HepG2 (cell line): ENCODE data around the gene PIGV. TPM values are rescaled to one million over a fixed set of nuclear protein-coding genes. Genes with fewer than 3 reads are reported as not detected.

Experiments
- ETV5 ChIP-seq: IDR thresholded peaks from 2 replicates; pipeline ENCODE4 v1.6.1; 2018; ENCODE audit warnings: missing biosample characterization, missing genetic modification reagents, inconsistent platforms, borderline replicate concordance
- GABPB1 ChIP-seq: IDR thresholded peaks from 2 replicates; pipeline ENCODE4 v1.6.1; 2016; ENCODE audit warnings: mild to moderate bottlenecking, missing genetic modification reagents, moderate library complexity, missing compliant biosample characterization
- HDAC6 ChIP-seq: fragments of 200-600 bp; sonication (generic); IDR thresholded peaks from 2 replicates; pipeline ENCODE4 v1.7.0; 2017; ENCODE audit warnings: mild to moderate bottlenecking, antibody characterized with exemption, low read length, low read depth
- MAZ ChIP-seq, 2 experiments: sonication (generic) in 1 of 2; formaldehyde crosslinking in 1 of 2; IDR thresholded peaks; 2 replicates each; pipeline versions ENCODE4 v1.5.0 to v1.6.1; 2012 to 2020; ENCODE audit warnings: low read depth in 2 of 2, mild to moderate bottlenecking in 2 of 2, borderline replicate concordance in 1 of 2, improper control_type of control experiment in 1 of 2, low read length in 1 of 2, missing genetic modification reagents in 1 of 2, moderate library complexity in 1 of 2
- MED1 ChIP-seq: sonication (generic); formaldehyde crosslinking; IDR thresholded peaks from 2 replicates; pipeline ENCODE4 v1.4.0; 2020; ENCODE audit warnings: missing genetic modification reagents
- NFYB ChIP-seq: sonication (generic); formaldehyde crosslinking; IDR thresholded peaks from 2 replicates; pipeline ENCODE4 v1.4.0; 2020; ENCODE audit warnings: missing genetic modification reagents
- RAD51 ChIP-seq: fragments of 450-650 bp; IDR thresholded peaks from 2 replicates; pipeline ENCODE4 v1.6.1; 2016; ENCODE audit warnings: borderline replicate concordance
- RCOR2 ChIP-seq: IDR thresholded peaks from 2 replicates; pipeline ENCODE4 v1.6.1; 2016; ENCODE audit warnings: missing biosample characterization, missing genetic modification reagents
- RFX3 ChIP-seq: IDR thresholded peaks from 2 replicates; pipeline ENCODE4 v1.6.1; 2016; ENCODE audit warnings: missing biosample characterization, missing genetic modification reagents
- RNF2 ChIP-seq: fragments of 450-650 bp; conservative IDR thresholded peaks from 2 replicates; pipeline ENCODE4 v1.6.1; 2016; ENCODE audit warnings: low read depth
- SIX1 ChIP-seq: sonication (generic); formaldehyde crosslinking; IDR thresholded peaks from 2 replicates; pipeline ENCODE4 v1.4.0; 2020; ENCODE audit warnings: missing genetic modification reagents, borderline replicate concordance
- SNAI1 ChIP-seq: sonication (generic); formaldehyde crosslinking; IDR thresholded peaks from 2 replicates; pipeline ENCODE4 v1.5.0; 2020; ENCODE audit warnings: mild to moderate bottlenecking, missing genetic modification reagents, borderline replicate concordance
- SOX13 ChIP-seq, 3 experiments: fragments of 450-650 bp in 1 of 3; sonication (generic) in 1 of 3; formaldehyde crosslinking in 1 of 3; IDR thresholded peaks in 2 of 3; conservative IDR thresholded peaks in 1 of 3; 2 replicates each; pipeline versions ENCODE4 v1.5.0 to v1.6.1; 2016 to 2020; ENCODE audit warnings: antibody characterized with exemption in 1 of 3, mild to moderate bottlenecking in 1 of 3, missing compliant biosample characterization in 1 of 3, missing genetic modification reagents in 1 of 3, moderate library complexity in 1 of 3
- SOX5 ChIP-seq: IDR thresholded peaks from 2 replicates; pipeline ENCODE4 v1.6.1; 2016; ENCODE audit warnings: borderline replicate concordance
- SOX6 ChIP-seq, 2 experiments: fragments of 450-650 bp in 1 of 2; sonication (generic) in 1 of 2; formaldehyde crosslinking in 1 of 2; IDR thresholded peaks; 2 replicates each; pipeline versions ENCODE4 v1.4.0 to v1.6.1; 2017 to 2020; ENCODE audit warnings: antibody characterized with exemption in 1 of 2, mild to moderate bottlenecking in 1 of 2, missing genetic modification reagents in 1 of 2
- TBX2 ChIP-seq: sonication (generic); formaldehyde crosslinking; IDR thresholded peaks from 2 replicates; pipeline ENCODE4 v1.5.0; 2020; ENCODE audit warnings: missing genetic modification reagents, mild to moderate bottlenecking, borderline replicate concordance
- ZFP36 ChIP-seq: fragments of 150-350 bp; IDR thresholded peaks from 2 replicates; pipeline ENCODE4 v1.6.1; 2018; ENCODE audit warnings: borderline replicate concordance, low read length, low read depth; ENCODE audit not compliant: partially characterized antibody
- ZFY ChIP-seq: sonication (generic); formaldehyde crosslinking; IDR thresholded peaks from 2 replicates; pipeline ENCODE4 v1.4.0; 2020; ENCODE audit warnings: missing genetic modification reagents
- ZNF367 ChIP-seq: sonication (generic); formaldehyde crosslinking; IDR thresholded peaks from 2 replicates; pipeline ENCODE4 v1.4.0; 2020; ENCODE audit warnings: missing genetic modification reagents, borderline replicate concordance
- ZNF772 ChIP-seq: sonication (generic); formaldehyde crosslinking; IDR thresholded peaks from 2 replicates; pipeline ENCODE4 v1.5.0; 2020; ENCODE audit warnings: mild to moderate bottlenecking, missing genetic modification reagents
- ZNF776 ChIP-seq: sonication (generic); formaldehyde crosslinking; IDR thresholded peaks from 2 replicates; pipeline ENCODE4 v1.4.0; 2020; ENCODE audit warnings: mild to moderate bottlenecking, missing genetic modification reagents
- ZNF792 ChIP-seq: IDR thresholded peaks from 2 replicates; pipeline ENCODE4 v1.6.1; 2016
- ZNF883 ChIP-seq: sonication (generic); formaldehyde crosslinking; IDR thresholded peaks from 2 replicates; pipeline ENCODE4 v1.5.1; 2020; ENCODE audit warnings: mild to moderate bottlenecking, missing genetic modification reagents; ENCODE audit errors: not compliant biosample characterization
- polyA plus RNA-seq, 8 experiments: library from polyadenylated mRNA; depleted of rRNA in 3 of 8; stranded (reverse) in 7 of 8; unstranded in 1 of 8; fragments of >200 nt; fragmentation: Illumina TruSeq in 4 of 8; extraction: Trizol in 4 of 8; gene quantifications; 2 replicates each; pipeline versions ENCODE4 v1.2.1 to v1.2.3, GENCODE V29; 2011 to 2016; ENCODE audit warnings: low read depth in 4 of 8, missing spikeins in 1 of 8, mixed read lengths in 1 of 8; ENCODE audit not compliant: insufficient read depth in 1 of 8
- total RNA-seq, 5 experiments: library from RNA; depleted of rRNA; stranded (reverse); fragments of >200 nt; fragmentation: Illumina TruSeq; extraction: Trizol; gene quantifications; 2 replicates each; pipeline ENCODE4 v1.2.3, GENCODE V29; 2016; ENCODE audit warnings: low read depth in 1 of 5
- TF ChIP-seq, protein P1 (sequence below): sonication (generic); formaldehyde crosslinking; IDR thresholded peaks from 2 replicates; pipeline ENCODE4 v1.4.0; 2020; ENCODE audit warnings: mild to moderate bottlenecking, missing genetic modification reagents

The PIGV gene
- total and polyA plus RNA-seq, 2 of the 13 experiments (the other 11 are each of a cell fraction or from before 2014, with no cell fraction given): 13.5 to 22.7 TPM

DNA sequence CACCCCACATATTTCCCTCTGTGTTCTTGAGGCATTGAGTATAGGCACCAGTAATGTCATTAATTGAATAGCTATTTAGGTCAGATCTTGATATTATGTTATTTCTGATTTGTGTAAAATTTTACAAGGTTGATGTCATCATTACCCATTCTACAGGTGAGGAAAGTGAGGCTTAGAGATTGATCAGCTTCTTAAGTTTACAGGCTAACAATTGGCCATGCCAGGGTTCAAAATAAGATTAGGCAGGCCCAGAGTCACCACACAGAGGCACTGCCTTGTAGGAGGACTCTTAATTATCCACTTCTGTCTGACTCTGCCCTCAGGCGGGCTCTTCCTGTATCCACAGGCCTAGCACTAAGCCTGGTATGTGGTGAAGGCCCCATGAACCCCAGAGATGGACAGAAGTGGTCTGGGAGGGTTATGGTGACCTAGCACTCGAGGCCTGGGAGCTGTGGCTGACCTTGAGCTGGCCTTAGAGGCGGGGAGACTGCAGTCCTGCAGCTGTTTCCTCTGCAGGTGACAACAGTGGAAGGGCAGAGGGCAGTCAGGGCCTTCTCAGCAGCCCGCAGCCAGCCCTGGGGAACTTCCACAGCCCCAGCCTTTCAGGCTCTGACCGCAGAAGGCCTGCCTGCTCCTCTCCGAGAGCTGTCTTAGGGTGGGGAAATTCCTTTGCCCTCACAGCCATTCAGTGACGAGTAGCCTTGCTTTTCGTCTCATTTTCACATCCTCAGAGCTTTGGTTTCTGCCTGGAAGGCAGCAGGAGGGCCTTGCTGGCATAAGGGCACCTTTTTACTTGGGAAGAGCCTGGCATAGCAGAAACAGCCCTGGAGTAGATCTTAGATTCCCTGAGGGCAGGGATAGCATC lies 51.0 kb downstream of the PIGV start (continued):
- no peak for TF ChIP-seq RFX3 (CRISPR knock-in tag)
- no peak for TF ChIP-seq ZFP36
- peak; percentile 90 for TF ChIP-seq ZFY
- peak; percentile 83 for TF ChIP-seq TBX2
- peak; percentile 61 for TF ChIP-seq GABPB1
- no peak for TF ChIP-seq SOX6 (IDR thresholded peaks at IDR 0.05)
- TF ChIP-seq SOX6 (CRISPR knock-in tag; IDR thresholded peaks at IDR 0.05): peak; percentile 39; the same call in 1 of the 2 replicates
- TF ChIP-seq ZNF776 (CRISPR knock-in tag): no peak
- 0 out of 2 replicates have a peak, but pooled peaks have one; percentile 9 for TF ChIP-seq NFYB (CRISPR knock-in tag)
- no peak for TF ChIP-seq ZNF792
- no peak for TF ChIP-seq MAZ (IDR thresholded peaks at IDR 0.05; ENCODE audit: borderline replicate concordance, low read depth, low read length)
- TF ChIP-seq MAZ (CRISPR knock-in tag; IDR thresholded peaks at IDR 0.05; ENCODE audit: low read depth): 0 out of 2 replicates have a peak, but pooled peaks have one; percentile 41
- TF ChIP-seq SNAI1 (CRISPR knock-in tag): no peak
- TF ChIP-seq MED1 (CRISPR knock-in tag): peak; percentile 62
- TF ChIP-seq SOX5 (CRISPR knock-in tag): peak; percentile 41; the same call in 1 of the 2 replicates
- no peak for TF ChIP-seq ZNF883 (CRISPR knock-in tag)
- TF ChIP-seq HDAC6: no peak
- TF ChIP-seq RNF2: no peak
- TF ChIP-seq ZNF367 (CRISPR knock-in tag): no peak
- no peak for TF ChIP-seq SIX1 (CRISPR knock-in tag)
- no peak for TF ChIP-seq SOX13 (IDR thresholded peaks at IDR 0.05)
- peak in 1 of 2 experiments; percentile 68; a peak in 2 of 4 replicates for TF ChIP-seq SOX13 (CRISPR knock-in tag; conservative IDR thresholded peaks at IDR 0.05 in 1 of 2, IDR thresholded peaks at IDR 0.05 in 1 of 2)
- TF ChIP-seq, protein P1, sequence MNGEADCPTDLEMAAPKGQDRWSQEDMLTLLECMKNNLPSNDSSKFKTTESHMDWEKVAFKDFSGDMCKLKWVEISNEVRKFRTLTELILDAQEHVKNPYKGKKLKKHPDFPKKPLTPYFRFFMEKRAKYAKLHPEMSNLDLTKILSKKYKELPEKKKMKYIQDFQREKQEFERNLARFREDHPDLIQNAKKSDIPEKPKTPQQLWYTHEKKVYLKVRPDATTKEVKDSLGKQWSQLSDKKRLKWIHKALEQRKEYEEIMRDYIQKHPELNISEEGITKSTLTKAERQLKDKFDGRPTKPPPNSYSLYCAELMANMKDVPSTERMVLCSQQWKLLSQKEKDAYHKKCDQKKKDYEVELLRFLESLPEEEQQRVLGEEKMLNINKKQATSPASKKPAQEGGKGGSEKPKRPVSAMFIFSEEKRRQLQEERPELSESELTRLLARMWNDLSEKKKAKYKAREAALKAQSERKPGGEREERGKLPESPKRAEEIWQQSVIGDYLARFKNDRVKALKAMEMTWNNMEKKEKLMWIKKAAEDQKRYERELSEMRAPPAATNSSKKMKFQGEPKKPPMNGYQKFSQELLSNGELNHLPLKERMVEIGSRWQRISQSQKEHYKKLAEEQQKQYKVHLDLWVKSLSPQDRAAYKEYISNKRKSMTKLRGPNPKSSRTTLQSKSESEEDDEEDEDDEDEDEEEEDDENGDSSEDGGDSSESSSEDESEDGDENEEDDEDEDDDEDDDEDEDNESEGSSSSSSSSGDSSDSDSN (CRISPR knock-in tag): peak; percentile 97
- peak; percentile 56; the same call in 1 of the 2 replicates for TF ChIP-seq ETV5 (CRISPR knock-in tag)
- TF ChIP-seq RCOR2 (CRISPR knock-in tag): peak; percentile 49; the same call in 1 of the 2 replicates
- TF ChIP-seq RAD51: no peak
- peak; percentile 77 for TF ChIP-seq ZNF772 (CRISPR knock-in tag)
